Neural progenitor cell (in vitro differentiated cells): ENCODE data around the gene FOXF2.
A peak's percentile ranks its signal among the peaks of the same experiment; 100 is the strongest.

Experiments used
- EZH2 ChIP-seq: fragments of 200-600 bp; sonication (generic); IDR thresholded peaks from 2 replicates; pipeline ENCODE4 v1.6.1; 2017; ENCODE audit warnings: antibody characterized with exemption, mild to moderate bottlenecking, moderate library complexity
- EZH2phosphoT487 ChIP-seq: fragments of 200-600 bp; sonication (generic); IDR thresholded peaks from 2 replicates; pipeline ENCODE4 v1.6.1; 2017; ENCODE audit warnings: antibody characterized with exemption
- TF ChIP-seq, protein P1 (sequence below): fragments of 200-600 bp; sonication (generic); IDR thresholded peaks from 2 replicates; pipeline ENCODE4 v1.5.1; 2017; ENCODE audit warnings: antibody characterized with exemption, mild to moderate bottlenecking

DNA sequence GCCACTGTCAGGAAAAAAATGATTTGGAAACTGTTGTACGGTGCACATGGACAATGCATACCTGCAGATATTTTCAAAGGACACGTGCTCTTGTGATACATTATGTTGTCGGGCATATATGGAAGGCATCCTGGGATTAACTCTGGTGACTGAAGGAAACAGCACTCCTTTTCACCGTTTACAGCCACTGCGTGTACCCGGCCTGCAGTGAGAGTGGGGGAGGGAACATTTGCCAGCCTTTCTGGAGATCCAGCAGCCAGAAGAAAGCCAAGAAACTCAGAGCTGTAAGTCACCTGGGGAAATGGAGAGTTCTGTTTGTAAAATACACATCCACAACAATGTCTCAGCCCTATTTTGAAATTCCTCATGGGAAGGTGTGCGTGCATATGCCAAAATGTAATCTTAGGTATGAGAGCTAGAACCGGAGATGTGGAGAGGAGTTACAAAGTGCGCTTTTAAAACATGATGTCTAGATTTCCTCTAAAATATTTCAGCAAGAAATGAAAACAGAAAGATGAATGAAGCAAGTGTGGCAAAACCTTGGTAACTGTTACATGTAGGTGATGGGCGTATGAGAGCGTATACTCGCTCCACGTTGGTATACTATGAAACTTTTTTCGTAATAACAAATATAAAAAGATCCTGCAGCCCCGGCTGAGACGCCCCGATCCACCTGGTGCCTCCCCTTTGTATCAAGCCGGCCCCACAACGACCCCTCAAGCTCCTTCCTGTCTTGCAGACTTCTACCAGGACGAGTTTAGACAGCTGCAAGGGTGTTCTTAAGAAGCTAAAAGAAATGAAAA is 8.6 kb upstream of the FOXF2 start:
- TF ChIP-seq, protein P1, sequence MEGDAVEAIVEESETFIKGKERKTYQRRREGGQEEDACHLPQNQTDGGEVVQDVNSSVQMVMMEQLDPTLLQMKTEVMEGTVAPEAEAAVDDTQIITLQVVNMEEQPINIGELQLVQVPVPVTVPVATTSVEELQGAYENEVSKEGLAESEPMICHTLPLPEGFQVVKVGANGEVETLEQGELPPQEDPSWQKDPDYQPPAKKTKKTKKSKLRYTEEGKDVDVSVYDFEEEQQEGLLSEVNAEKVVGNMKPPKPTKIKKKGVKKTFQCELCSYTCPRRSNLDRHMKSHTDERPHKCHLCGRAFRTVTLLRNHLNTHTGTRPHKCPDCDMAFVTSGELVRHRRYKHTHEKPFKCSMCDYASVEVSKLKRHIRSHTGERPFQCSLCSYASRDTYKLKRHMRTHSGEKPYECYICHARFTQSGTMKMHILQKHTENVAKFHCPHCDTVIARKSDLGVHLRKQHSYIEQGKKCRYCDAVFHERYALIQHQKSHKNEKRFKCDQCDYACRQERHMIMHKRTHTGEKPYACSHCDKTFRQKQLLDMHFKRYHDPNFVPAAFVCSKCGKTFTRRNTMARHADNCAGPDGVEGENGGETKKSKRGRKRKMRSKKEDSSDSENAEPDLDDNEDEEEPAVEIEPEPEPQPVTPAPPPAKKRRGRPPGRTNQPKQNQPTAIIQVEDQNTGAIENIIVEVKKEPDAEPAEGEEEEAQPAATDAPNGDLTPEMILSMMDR = no peak
- TF ChIP-seq EZH2 = peak; percentile 81
- peak; percentile 83 for TF ChIP-seq EZH2phosphoT487
